Myocyte (in vitro differentiated cells): ENCODE data around the gene CYP4F22. TPM values are rescaled to one million over a fixed set of nuclear protein-coding genes. Genes with fewer than 3 reads are reported as not detected.
"Not testable (repeated sequence)": the region's sequence is repeated elsewhere in the genome, so short reads cannot be mapped to it uniquely, and the experiment has no call there.

Experiments
- DNase-seq: peaks from one replicate; pipeline ENCODE4 v3.0.0-alpha.2; 2012; ENCODE audit warnings: low read depth
- polyA plus RNA-seq: library from polyadenylated mRNA; unstranded; fragments of >200 nt; gene quantifications from one replicate; pipeline ENCODE4 v1.2.1, GENCODE V29; 2012; ENCODE audit warnings: missing spikeins
- total RNA-seq: library from RNA; depleted of rRNA; stranded (reverse); fragments of >200 nt; gene quantifications from 2 replicates; pipeline ENCODE4 v1.2.3, GENCODE V29; 2014

The CYP4F22 gene
- total RNA-seq, result not detected in 2 replicates
- polyA plus RNA-seq, result not detected

- no peak for DNase-seq
These were observed at the start of gene CYP4F22 for GRCh38 chr19:15508035-15508710. TSS of gene CYP4F22 (plus strand) at chr19:15508525. CDS start at chr19:15525337, 16,812 bp downstream.

- no peak for DNase-seq
These were observed 46.6 kb upstream of the CYP4F22 start for GRCh38 chr19:15461694-15462093.

- no peak for DNase-seq
These were observed 44.4 kb upstream of the CYP4F22 start for GRCh38 chr19:15463861-15464371.

GRCh38 chr19:15464394-15465385, 43.6 kb upstream of the CYP4F22 start, which contains the start of gene RASAL3:
TSS of gene RASAL3 (minus strand) at chr19:15464544. CDS start at chr19:15464358, 186 bp downstream.
- no peak for DNase-seq

- DNase-seq, result no peak
These were observed 41.2 kb upstream of the CYP4F22 start for GRCh38 chr19:15466851-15467733.

- DNase-seq, result no peak
These were observed 40.6 kb upstream of the CYP4F22 start for GRCh38 chr19:15467734-15468214.

GRCh38 chr19:15468675-15469512, 39.4 kb upstream of the CYP4F22 start:
- DNase-seq, result no peak

- no peak for DNase-seq
These were observed 38.6 kb upstream of the CYP4F22 start for GRCh38 chr19:15469513-15470297.

GRCh38 chr19:15471639-15472101, 36.7 kb upstream of the CYP4F22 start:
- DNase-seq, result no peak

- not testable (repeated sequence) for DNase-seq
These were observed 34.5 kb upstream of the CYP4F22 start for GRCh38 chr19:15473821-15474220.

- DNase-seq, result no peak
These were observed 33.2 kb upstream of the CYP4F22 start for GRCh38 chr19:15475169-15475568.

- DNase-seq, result no peak
These were observed 32.7 kb upstream of the CYP4F22 start for GRCh38 chr19:15475611-15476010.

- DNase-seq, result no peak
These were observed 32.0 kb upstream of the CYP4F22 start for GRCh38 chr19:15476325-15476724.

- peak; percentile 14 for DNase-seq
These were observed 28.7 kb upstream of the CYP4F22 start, which contains the start of gene PGLYRP2 for GRCh38 chr19:15479391-15480345. TSS of gene PGLYRP2 (minus strand) at chr19:15479501. CDS start at chr19:15479371, 130 bp downstream.

- not testable (repeated sequence) for DNase-seq
These were observed 27.3 kb upstream of the CYP4F22 start for GRCh38 chr19:15480996-15481395.

GRCh38 chr19:15485768-15486167, 22.6 kb upstream of the CYP4F22 start:
- DNase-seq, result not testable (repeated sequence)

GRCh38 chr19:15487038-15487437, 21.3 kb upstream of the CYP4F22 start:
- DNase-seq, result no peak
